ENCODE measurements around the gene DEUP1.
"Not testable (repeated sequence)": the region's sequence is repeated elsewhere in the genome, so short reads cannot be mapped to it uniquely, and the experiment has no call there.

DEUP1 gene

DNA sequence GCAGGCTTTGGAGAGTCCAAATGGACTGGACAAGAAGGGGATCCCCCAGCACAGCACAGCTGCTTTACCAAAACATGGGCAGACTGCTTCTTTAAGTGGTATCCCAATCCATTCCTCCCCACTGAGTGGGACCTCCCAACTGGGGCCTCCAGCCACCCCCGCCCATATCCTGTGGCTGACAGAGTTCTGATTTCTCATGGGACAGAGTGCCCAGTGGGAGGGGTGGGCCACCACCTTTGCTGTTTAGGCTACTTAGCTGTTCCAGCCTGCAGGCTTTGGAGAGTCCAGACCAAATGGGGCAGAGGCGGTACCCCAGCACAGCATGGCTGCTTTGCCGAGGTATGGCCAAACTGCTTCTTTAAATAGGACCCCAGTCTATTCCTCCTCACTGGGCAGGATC, 26.9 kb upstream of the DEUP1 start:
- no peak for ATAC-seq (ENCODE audit: low read depth)
- no peaks in the 10 kb centered on the region for H3K9me3 ChIP-seq (ENCODE audit: severe bottlenecking)
- TF ChIP-seq, protein P1, sequence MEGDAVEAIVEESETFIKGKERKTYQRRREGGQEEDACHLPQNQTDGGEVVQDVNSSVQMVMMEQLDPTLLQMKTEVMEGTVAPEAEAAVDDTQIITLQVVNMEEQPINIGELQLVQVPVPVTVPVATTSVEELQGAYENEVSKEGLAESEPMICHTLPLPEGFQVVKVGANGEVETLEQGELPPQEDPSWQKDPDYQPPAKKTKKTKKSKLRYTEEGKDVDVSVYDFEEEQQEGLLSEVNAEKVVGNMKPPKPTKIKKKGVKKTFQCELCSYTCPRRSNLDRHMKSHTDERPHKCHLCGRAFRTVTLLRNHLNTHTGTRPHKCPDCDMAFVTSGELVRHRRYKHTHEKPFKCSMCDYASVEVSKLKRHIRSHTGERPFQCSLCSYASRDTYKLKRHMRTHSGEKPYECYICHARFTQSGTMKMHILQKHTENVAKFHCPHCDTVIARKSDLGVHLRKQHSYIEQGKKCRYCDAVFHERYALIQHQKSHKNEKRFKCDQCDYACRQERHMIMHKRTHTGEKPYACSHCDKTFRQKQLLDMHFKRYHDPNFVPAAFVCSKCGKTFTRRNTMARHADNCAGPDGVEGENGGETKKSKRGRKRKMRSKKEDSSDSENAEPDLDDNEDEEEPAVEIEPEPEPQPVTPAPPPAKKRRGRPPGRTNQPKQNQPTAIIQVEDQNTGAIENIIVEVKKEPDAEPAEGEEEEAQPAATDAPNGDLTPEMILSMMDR (IDR thresholded peaks at IDR 0.05; ENCODE audit: poor library complexity, severe bottlenecking) = no peak
- DNase-seq (ENCODE audit: low spot score) = no peak
- no peaks in the 10 kb centered on the region for H3K36me3 ChIP-seq (ENCODE audit: low read depth)
- H3K4me3 ChIP-seq (ENCODE audit: severe bottlenecking) = no peak overlapping the region
- no peak overlapping the region for H3K27ac ChIP-seq (ENCODE audit: poor library complexity, severe bottlenecking)
- H3K27me3 ChIP-seq (ENCODE audit: insufficient read depth, poor library complexity, severe bottlenecking) = no peaks in the 10 kb centered on the region
- no peaks in the 10 kb centered on the region for H3K4me1 ChIP-seq (ENCODE audit: insufficient read depth, poor library complexity, severe bottlenecking)

DNA sequence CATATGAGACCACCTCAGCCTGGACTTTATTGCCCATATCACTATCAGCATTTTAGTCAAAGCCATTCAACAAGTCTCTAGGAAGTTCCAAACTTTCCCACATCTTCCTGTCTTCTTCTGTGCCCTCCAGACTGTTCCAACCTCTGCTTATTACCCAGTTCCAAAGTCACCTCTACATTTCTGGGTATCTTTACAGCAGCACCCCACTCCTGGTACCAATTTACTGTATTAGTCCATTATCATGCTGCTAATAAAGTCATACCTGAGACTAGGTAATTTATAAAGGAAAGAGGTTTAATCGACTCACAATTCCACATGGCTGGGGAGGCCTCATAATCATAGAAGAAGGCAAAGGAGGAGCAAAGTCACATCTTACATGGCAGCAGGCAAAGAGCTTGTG, 16.1 kb upstream of the DEUP1 start:
- DNase-seq (ENCODE audit: low spot score); H3K27ac ChIP-seq (ENCODE audit: poor library complexity, severe bottlenecking); H3K4me1 ChIP-seq (ENCODE audit: insufficient read depth, poor library complexity, severe bottlenecking); H3K27me3 ChIP-seq (ENCODE audit: insufficient read depth, poor library complexity, severe bottlenecking); H3K4me3 ChIP-seq (ENCODE audit: severe bottlenecking); ATAC-seq (ENCODE audit: low read depth); H3K36me3 ChIP-seq (ENCODE audit: low read depth); H3K9me3 ChIP-seq (ENCODE audit: severe bottlenecking): not testable (repeated sequence)

DNA sequence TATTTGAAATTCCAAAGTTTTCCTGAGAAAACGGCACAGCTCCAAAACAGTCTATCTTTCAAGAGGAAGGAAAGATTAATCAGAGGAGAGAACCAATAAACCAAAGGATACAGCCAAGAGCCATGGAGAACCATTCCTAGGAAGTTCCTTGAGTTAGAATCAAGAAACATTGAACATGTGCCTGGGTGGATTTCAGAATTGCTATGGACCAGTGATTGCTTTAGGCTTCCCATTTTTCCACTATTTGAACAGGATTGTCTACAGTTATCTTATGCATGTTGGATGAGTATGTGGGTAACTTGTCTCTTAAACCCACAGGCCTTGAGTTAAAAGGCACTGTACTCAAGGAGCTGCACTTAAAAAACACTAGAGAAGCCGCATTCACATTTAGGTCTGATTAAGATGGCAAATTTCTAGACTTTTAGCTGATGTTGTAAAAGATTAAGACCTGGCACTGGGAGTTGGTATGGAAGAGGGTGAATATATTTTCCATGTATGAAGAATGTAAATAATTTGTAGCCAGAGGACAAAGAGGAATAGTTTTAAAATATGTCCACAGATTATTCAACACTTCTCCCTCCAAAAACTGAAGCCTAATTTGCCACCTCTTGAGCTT, 11.2 kb upstream of the DEUP1 start:
- H3K27ac ChIP-seq (ENCODE audit: poor library complexity, severe bottlenecking) = no peak overlapping the region
- no peaks in the 10 kb centered on the region for H3K36me3 ChIP-seq (ENCODE audit: low read depth)
- TF ChIP-seq, protein P1 (IDR thresholded peaks at IDR 0.05; ENCODE audit: poor library complexity, severe bottlenecking) = no peak
- no peaks in the 10 kb centered on the region for H3K4me1 ChIP-seq (ENCODE audit: insufficient read depth, poor library complexity, severe bottlenecking)
- DNase-seq (ENCODE audit: low spot score) = no peak
- H3K27me3 ChIP-seq (ENCODE audit: insufficient read depth, poor library complexity, severe bottlenecking) = peaks cover 4% of the 10 kb centered on the region
- no peaks in the 10 kb centered on the region for H3K9me3 ChIP-seq (ENCODE audit: severe bottlenecking)
- no peak overlapping the region for H3K4me3 ChIP-seq (ENCODE audit: severe bottlenecking)
- ATAC-seq (ENCODE audit: low read depth) = no peak

DNA sequence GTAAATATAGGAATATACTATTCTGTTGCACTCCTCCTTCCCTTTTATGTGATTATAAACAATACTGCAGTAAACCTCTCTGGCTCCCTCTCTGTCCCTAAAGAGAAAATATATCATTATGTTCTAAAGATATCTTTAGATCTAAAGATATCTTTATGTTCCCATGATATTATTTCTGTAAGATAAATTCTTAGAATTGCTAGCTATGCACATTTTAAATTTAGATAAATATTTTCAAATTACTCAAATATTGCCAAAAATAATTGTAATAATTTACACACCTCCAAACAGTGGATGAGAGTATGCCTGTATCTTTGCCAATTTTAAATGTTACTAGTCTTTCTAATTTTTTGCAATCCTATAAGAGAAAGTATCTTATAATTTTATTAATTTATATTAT, 10.3 kb upstream of the DEUP1 start:
- Histone ChIP-seq H3K9me3 (ENCODE audit: severe bottlenecking) (no peaks in the 10 kb centered on the region), H3K27ac (ENCODE audit: poor library complexity, severe bottlenecking) (no peak overlapping the region), H3K4me3 (ENCODE audit: severe bottlenecking) (no peak overlapping the region), H3K4me1 (ENCODE audit: insufficient read depth, poor library complexity, severe bottlenecking) (no peaks in the 10 kb centered on the region), H3K36me3 (ENCODE audit: low read depth) (no peaks in the 10 kb centered on the region), H3K27me3 (ENCODE audit: insufficient read depth, poor library complexity, severe bottlenecking) (peaks cover 4% of the 10 kb centered on the region)
- ATAC-seq (ENCODE audit: low read depth) (no peak), DNase-seq (ENCODE audit: low spot score) (no peak)
- TF ChIP-seq, protein P1 (IDR thresholded peaks at IDR 0.05; ENCODE audit: poor library complexity, severe bottlenecking) = no peak

DNA sequence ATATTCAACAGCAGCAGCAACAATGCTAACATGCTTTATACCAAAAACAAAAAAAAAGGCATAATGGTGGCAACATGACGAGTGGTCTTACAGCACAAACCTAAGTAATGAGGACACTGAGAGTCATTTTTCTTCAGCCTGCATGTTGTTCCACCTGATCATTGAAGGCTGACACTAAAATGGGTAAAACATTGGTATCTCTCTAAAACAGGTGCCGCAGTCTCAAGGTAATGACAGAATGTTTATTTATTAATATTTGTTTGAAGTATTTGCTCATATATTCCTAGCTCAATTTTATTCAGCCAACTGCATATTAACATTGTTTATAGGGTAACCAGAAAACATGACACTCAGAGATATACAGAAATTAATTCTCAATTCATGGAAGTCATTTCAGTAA, 8.3 kb upstream of the DEUP1 start:
- TF ChIP-seq, protein P1 (IDR thresholded peaks at IDR 0.05; ENCODE audit: poor library complexity, severe bottlenecking) = no peak
- no peaks in the 10 kb centered on the region for H3K36me3 ChIP-seq (ENCODE audit: low read depth)
- no peak overlapping the region for H3K4me3 ChIP-seq (ENCODE audit: severe bottlenecking)
- no peaks in the 10 kb centered on the region for H3K9me3 ChIP-seq (ENCODE audit: severe bottlenecking)
- no peak overlapping the region for H3K27ac ChIP-seq (ENCODE audit: poor library complexity, severe bottlenecking)
- no peak for DNase-seq (ENCODE audit: low spot score)
- H3K4me1 ChIP-seq (ENCODE audit: insufficient read depth, poor library complexity, severe bottlenecking) = no peaks in the 10 kb centered on the region
- no peak for ATAC-seq (ENCODE audit: low read depth)
- H3K27me3 ChIP-seq (ENCODE audit: insufficient read depth, poor library complexity, severe bottlenecking) = peaks cover 4% of the 10 kb centered on the region
